A172 (cell line): ENCODE measurements around the gene TBC1D7. TPM values are rescaled to one million over a fixed set of nuclear protein-coding genes. Genes with fewer than 3 reads are reported as not detected.
A peak's percentile ranks its signal among the peaks of the same experiment; 100 is the strongest.

Source experiments
- DNase-seq: peaks from one replicate; pipeline ENCODE4 v3.0.0-alpha.2; 2015; ENCODE audit warnings: low spot score
- total RNA-seq: library from RNA; depleted of rRNA; stranded (reverse); fragments of >200 nt; shearing (Covaris generic); gene quantifications from 2 replicates; pipeline ENCODE4 v1.2.3, GENCODE V29; 2014; rRNA removed

TBC1D7 gene
- total RNA-seq, 1 experiment from 2014 or later = 52.5 TPM

GRCh38 chr6:13272131-13273046 lies 55.9 kb downstream of the TBC1D7 start:
- no peak for DNase-seq

GRCh38 chr6:13268913-13269518 lies 59.3 kb downstream of the TBC1D7 start:
- DNase-seq = peak; percentile 66

GRCh38 chr6:13267142-13267651 lies 61.1 kb downstream of the TBC1D7 start:
- peak; percentile 50 for DNase-seq

- DNase-seq = no peak
These were observed 64.7 kb downstream of the TBC1D7 start for GRCh38 chr6:13263669-13264068.

- no peak for DNase-seq
These were observed 65.8 kb downstream of the TBC1D7 start for GRCh38 chr6:13262302-13263230.

- no peak for DNase-seq
These were observed 66.8 kb downstream of the TBC1D7 start for GRCh38 chr6:13261464-13261994.

- no peak for DNase-seq
These were observed 67.5 kb downstream of the TBC1D7 start for GRCh38 chr6:13260831-13261230.

- DNase-seq = no peak
These were observed 68.2 kb downstream of the TBC1D7 start for GRCh38 chr6:13260101-13260598.

GRCh38 chr6:13259393-13259792 lies 68.9 kb downstream of the TBC1D7 start:
- DNase-seq = no peak

GRCh38 chr6:13256266-13257001 lies 71.9 kb downstream of the TBC1D7 start:
- no peak for DNase-seq

Other genes starting within 250 kb of the TBC1D7 start
- 2.5 and 3.3 TPM in 2 replicates for gene GFOD1, start 159.1 kb upstream of the TBC1D7 start, total RNA-seq
- 7.0 and 9.2 TPM in 2 replicates for gene SIRT5, start 246.1 kb upstream of the TBC1D7 start, total RNA-seq